ENCODE results near the gene DYRK1B. TPM values are rescaled to one million over a fixed set of nuclear protein-coding genes. Genes with fewer than 3 reads are reported as not detected.
A peak's percentile ranks its signal among the peaks of the same experiment; 100 is the strongest.

DYRK1B gene
- polyA plus RNA-seq, 1 donor (not counting 4 experiments of a cell fraction or from before 2014, with no cell fraction given) = 4.6 TPM

- H3K4me1 ChIP-seq (ENCODE audit: control insufficient read depth, extremely low read depth, insufficient read depth, low read length) = peaks cover 36% of the 10 kb centered on the region
- no peaks in the 10 kb centered on the region for H3K9me1 ChIP-seq (ENCODE audit: control insufficient read depth, extremely low read depth, insufficient read depth, low read length)
- no peak overlapping the region for H3K27ac ChIP-seq (ENCODE audit: control insufficient read depth, insufficient read depth, low read length)
- peaks cover 4% of the 10 kb centered on the region for H4K20me1 ChIP-seq (ENCODE audit: control insufficient read depth, extremely low read depth, insufficient read depth, low read length)
- no peaks in the 10 kb centered on the region for H3K27me3 ChIP-seq (ENCODE audit: control insufficient read depth, extremely low read depth, insufficient read depth, low read length)
- FAIRE-seq = no peak
- no peak overlapping the region for H2AFZ ChIP-seq (ENCODE audit: control insufficient read depth, low read length)
- peak overlapping the region; percentile 14 for H3K9ac ChIP-seq (ENCODE audit: control insufficient read depth, extremely low read depth, insufficient read depth, low read length)
- no peaks in the 10 kb centered on the region for H3K9me3 ChIP-seq (ENCODE audit: control insufficient read depth, low read depth, low read length)
- peaks cover 74% of the 10 kb centered on the region for H3K79me2 ChIP-seq (ENCODE audit: control insufficient read depth, insufficient read depth, low read length)
- peaks cover 17 to 22% of the 10 kb centered on the region in 2 experiments for H3K36me3 ChIP-seq (ENCODE audit: control insufficient read depth in 2 of 2, extremely low read depth in 1 of 2, insufficient read depth in 2 of 2, low read length in 2 of 2)
- H3K4me3 ChIP-seq (ENCODE audit: control insufficient read depth in 2 of 3, extremely low read depth in 1 of 3, insufficient read depth in 2 of 3, low read depth in 1 of 3, low read length in 3 of 3) = peak overlapping the region in 1 of 3 experiments; percentile 26
- H3K4me2 ChIP-seq (ENCODE audit: control insufficient read depth, extremely low read depth, insufficient read depth, low read depth, low read length) = peak overlapping the region; percentile 52
- dilution Hi-C loops (cut with MboI; ENCODE audit: extremely low pct_ligation_motif_present, low sequenced_read_pairs) = no loop called here
- DNase-seq (ENCODE audit: low read depth, low spot score) = no peak
- TF ChIP-seq EZH2 (IDR thresholded peaks at IDR 0.05; ENCODE audit: low read length) (no peak), CTCF (optimal IDR thresholded peaks at IDR 0.05 in 1 of 3, IDR thresholded peaks at IDR 0.05 in 1 of 3, conservative IDR thresholded peaks at IDR 0.05 in 1 of 3; ENCODE audit: extremely low read depth in 1 of 3, insufficient read depth in 2 of 3, low read length in 3 of 3) (no peak)
Measured at GRCh38 chr19:39842693-39843435, 8.9 kb upstream of the DYRK1B start.

GRCh38 chr19:39841041-39841440, 7.1 kb upstream of the DYRK1B start:
- Histone ChIP-seq H3K4me3 (ENCODE audit: control insufficient read depth in 2 of 3, extremely low read depth in 1 of 3, insufficient read depth in 2 of 3, low read depth in 1 of 3, low read length in 3 of 3) (no peak overlapping the region), H3K9me1 (ENCODE audit: control insufficient read depth, extremely low read depth, insufficient read depth, low read length) (no peaks in the 10 kb centered on the region), H4K20me1 (ENCODE audit: control insufficient read depth, extremely low read depth, insufficient read depth, low read length) (peaks cover 4% of the 10 kb centered on the region), H3K27ac (ENCODE audit: control insufficient read depth, insufficient read depth, low read length) (no peak overlapping the region), H2AFZ (ENCODE audit: control insufficient read depth, low read length) (no peak overlapping the region), H3K9me3 (ENCODE audit: control insufficient read depth, low read depth, low read length) (no peaks in the 10 kb centered on the region), H3K36me3 (ENCODE audit: control insufficient read depth in 2 of 2, extremely low read depth in 1 of 2, insufficient read depth in 2 of 2, low read length in 2 of 2) (peaks cover 31 to 37% of the 10 kb centered on the region in 2 experiments), H3K79me2 (ENCODE audit: control insufficient read depth, insufficient read depth, low read length) (peaks cover 73% of the 10 kb centered on the region), H3K4me1 (ENCODE audit: control insufficient read depth, extremely low read depth, insufficient read depth, low read length) (peaks cover 26% of the 10 kb centered on the region), H3K4me2 (ENCODE audit: control insufficient read depth, extremely low read depth, insufficient read depth, low read depth, low read length) (no peak overlapping the region), H3K9ac (ENCODE audit: control insufficient read depth, extremely low read depth, insufficient read depth, low read length) (no peak overlapping the region), H3K27me3 (ENCODE audit: control insufficient read depth, extremely low read depth, insufficient read depth, low read length) (no peaks in the 10 kb centered on the region)
- dilution Hi-C loops (cut with MboI; ENCODE audit: extremely low pct_ligation_motif_present, low sequenced_read_pairs) = no loop called here
- no peak for DNase-seq (ENCODE audit: low read depth, low spot score)
- no peak for FAIRE-seq
- TF ChIP-seq CTCF (optimal IDR thresholded peaks at IDR 0.05 in 1 of 3, IDR thresholded peaks at IDR 0.05 in 1 of 3, conservative IDR thresholded peaks at IDR 0.05 in 1 of 3; ENCODE audit: extremely low read depth in 1 of 3, insufficient read depth in 2 of 3, low read length in 3 of 3) (no peak), EZH2 (IDR thresholded peaks at IDR 0.05; ENCODE audit: low read length) (no peak)

Measured in keratinocyte (primary cell).